NT2/D1 (cell line): ENCODE results near the gene TP53I3.

ENCODE experiments used
- SUZ12 ChIP-seq: IDR thresholded peaks from 2 replicates; pipeline ENCODE4 v1.6.1; 2011; ENCODE audit not compliant: insufficient read length, insufficient read depth; ENCODE audit errors: extremely low read depth
- YY1 ChIP-seq: IDR thresholded peaks from 2 replicates; pipeline ENCODE4 v1.6.1; 2011; ENCODE audit not compliant: insufficient read length, insufficient read depth
- ZNF274 ChIP-seq: IDR thresholded peaks from 2 replicates; pipeline ENCODE4 v1.6.1; 2011; ENCODE audit warnings: mild to moderate bottlenecking, low read depth, low read length

- TF ChIP-seq ZNF274 (no peak), YY1 (no peak), SUZ12 (no peak)
Measured at GRCh38 chr2:24132543-24132942, 47.9 kb upstream of the TP53I3 start.
